ENCODE data around the gene ATXN7. TPM values are rescaled to one million over a fixed set of nuclear protein-coding genes. Genes with fewer than 3 reads are reported as not detected.

ATXN7 gene
- total and polyA plus RNA-seq, 2 of the 13 experiments (the other 11 are each of a cell fraction or from before 2014, with no cell fraction given) = 13.8 to 20.0 TPM

- TF ChIP-seq ZNF10 (CRISPR knock-in tag; IDR thresholded peaks at IDR 0.05; ENCODE audit: borderline replicate concordance, low read depth) (no peak), SP2 (CRISPR knock-in tag; IDR thresholded peaks at IDR 0.05) (no peak), ESRRA (CRISPR knock-in tag; IDR thresholded peaks at IDR 0.05; ENCODE audit: low read depth) (no peak), RFX1 (IDR thresholded peaks at IDR 0.05) (no peak)
Measured at GRCh38 chr3:63875510-63875909, 11.8 kb downstream of the ATXN7 start (continued).

GRCh38 chr3:63876260-63876659, 12.6 kb downstream of the ATXN7 start:
- FAIRE-seq (no peak), DNase-seq (ENCODE audit: low spot score) (no peak), ATAC-seq (no peak)
- peaks cover 10% of the 10 kb centered on the region for H4K20me1 ChIP-seq (ENCODE audit: insufficient read depth, low read length)
- intact Hi-C loops (cut with micrococcal nuclease; ENCODE audit: unreplicated experiment) = no loop called here
- H3K27me3 ChIP-seq (ENCODE audit: control insufficient read depth in 1 of 2, insufficient read depth in 2 of 2, low read length in 2 of 2) = no peaks in the 10 kb centered on the region
- CTCF ChIA-PET (ENCODE audit: low intra/inter-chr PET ratio, low total read pairs) = no interaction called here
- WGBS (ENCODE audit: low lambda C conversion rate) = 95% methylated on average over 3 of the region's 3 CpGs
- POLR2A ChIA-PET = interaction anchor here (1.0 kb wide), 1 partner anchor 36 kb away, joined by 6 read pairs; the partner anchor contains the start of gene SCAANT1
- no peak overlapping the region for H3K27ac ChIP-seq (ENCODE audit: extremely low read length, insufficient read depth, low read length)
- H3K4me1 ChIP-seq (ENCODE audit: insufficient read depth, low read length) = peaks cover 45% of the 10 kb centered on the region
- H3K9me3 ChIP-seq (ENCODE audit: low read length) = no peaks in the 10 kb centered on the region
- in situ Hi-C loops (cut with HindIII; ENCODE audit: extremely low pct_ligation_motif_present, low pct_unique_long_range_greater_than_20kb) = no loop called here
- H3K4me3 ChIP-seq (replicated peaks in 1 of 3; ENCODE audit: insufficient read depth in 1 of 3, low read depth in 2 of 3, low read length in 3 of 3) = no peak overlapping the region
- H3K36me3 ChIP-seq (replicated peaks in 1 of 2; ENCODE audit: control insufficient read depth in 1 of 2, insufficient read depth in 2 of 2, low read length in 2 of 2) = no peaks in the 10 kb centered on the region
- no peak overlapping the region for H2AFZ ChIP-seq (ENCODE audit: low read length)
- H3K4me2 ChIP-seq (ENCODE audit: low read depth, low read length) = no peak overlapping the region
- H3K79me2 ChIP-seq (ENCODE audit: insufficient read depth, low read length) = peaks cover 46% of the 10 kb centered on the region
- H3K9ac ChIP-seq (ENCODE audit: insufficient read depth, low read depth, low read length) = no peak overlapping the region
- BruUV-seq (replicated peaks) = TSS peak; percentile 6
- TF ChIP-seq RAD51 (IDR thresholded peaks at IDR 0.05; ENCODE audit: borderline replicate concordance) (no peak), ATF3 (CRISPR knock-in tag; IDR thresholded peaks at IDR 0.05) (no peak), ZNF260 (CRISPR knock-in tag; IDR thresholded peaks at IDR 0.05; ENCODE audit: borderline replicate concordance, low read depth) (no peak), TFDP1 (CRISPR knock-in tag; IDR thresholded peaks at IDR 0.05; ENCODE audit: borderline replicate concordance) (no peak), ZNF430 (CRISPR knock-in tag; IDR thresholded peaks at IDR 0.05) (no peak), ZBTB44 (CRISPR knock-in tag; IDR thresholded peaks at IDR 0.05) (no peak), ZFP36 (IDR thresholded peaks at IDR 0.05; ENCODE audit: borderline replicate concordance, low read depth, low read length, partially characterized antibody) (no peak), SYNCRIP (IDR thresholded peaks at IDR 0.05; ENCODE audit: insufficient read depth, low read depth, low read length) (no peak), RXRA (CRISPR knock-in tag; IDR thresholded peaks at IDR 0.05) (no peak), MYNN (CRISPR knock-in tag; IDR thresholded peaks at IDR 0.05; ENCODE audit: low read depth) (no peak), ZNF740 (CRISPR knock-in tag; IDR thresholded peaks at IDR 0.05) (no peak), SMARCC2 (IDR thresholded peaks at IDR 0.05) (no peak), BATF2 (CRISPR knock-in tag; IDR thresholded peaks at IDR 0.05) (no peak), ZSCAN5A (CRISPR knock-in tag; IDR thresholded peaks at IDR 0.05; ENCODE audit: borderline replicate concordance) (no peak), SP5 (CRISPR knock-in tag; IDR thresholded peaks at IDR 0.05; ENCODE audit: borderline replicate concordance, low read depth) (no peak), ZNF615 (CRISPR knock-in tag; IDR thresholded peaks at IDR 0.05; ENCODE audit: borderline replicate concordance) (no peak)

Measured in HepG2 (cell line).